GM19099 (cell line): ENCODE measurements around the gene OR10K2.

ENCODE experiments used
- POLR2A ChIP-seq: IDR thresholded peaks from 3 replicates; pipeline ENCODE4 v1.6.1; 2011; ENCODE audit warnings: low read depth; ENCODE audit not compliant: insufficient read length; ENCODE audit errors: extremely low read depth

The OR10K2 gene

GRCh38 chr1:158396646-158397045, 29.4 kb downstream of the OR10K2 start:
- TF ChIP-seq POLR2A, result no peak

- TF ChIP-seq POLR2A, result no peak
Measured at GRCh38 chr1:158393476-158393875, 32.6 kb downstream of the OR10K2 start.

GRCh38 chr1:158391099-158391498, 34.9 kb downstream of the OR10K2 start:
- TF ChIP-seq POLR2A, result no peak

- no peak for TF ChIP-seq POLR2A
Measured at GRCh38 chr1:158390331-158390730, 35.7 kb downstream of the OR10K2 start.

GRCh38 chr1:158374860-158375259, 51.2 kb downstream of the OR10K2 start:
- TF ChIP-seq POLR2A, result no peak

GRCh38 chr1:158371188-158371953, 54.7 kb downstream of the OR10K2 start:
- TF ChIP-seq POLR2A, result no peak
